HG02852 (cell line): ENCODE measurements around the gene SLC66A2.
"Not testable (repeated sequence)": the region's sequence is repeated elsewhere in the genome, so short reads cannot be mapped to it uniquely, and the experiment has no call there.

ENCODE experiments used
- ATAC-seq: cut with Tn5 transposase; IDR thresholded peaks from one replicate; pipeline ENCODE4 v1.9.1; 2021; ENCODE audit warnings: mild to moderate bottlenecking, moderate library complexity; ENCODE audit not compliant: unreplicated experiment

The SLC66A2 gene

GRCh38 chr18:79971211-79971952 lies 19.9 kb upstream of the SLC66A2 start:
- ATAC-seq: no peak

- ATAC-seq: no peak
Measured at GRCh38 chr18:79970419-79971133, 19.1 kb upstream of the SLC66A2 start.

- no peak for ATAC-seq
Measured at GRCh38 chr18:79965119-79965902, 13.9 kb upstream of the SLC66A2 start.

GRCh38 chr18:79964330-79965118 lies 13.1 kb upstream of the SLC66A2 start, which contains the start of gene HSBP1L1:
HSBP1L1 (plus strand) TSS chr18:79964643; CDS start chr18:79964736, 93 bp downstream.
- peak; percentile 54 for ATAC-seq

- ATAC-seq: no peak
Measured at GRCh38 chr18:79963658-79964329, 12.3 kb upstream of the SLC66A2 start.

- peak; percentile 61 for ATAC-seq
Measured at GRCh38 chr18:79962835-79963657, 11.6 kb upstream of the SLC66A2 start.

GRCh38 chr18:79962311-79962710 lies 10.9 kb upstream of the SLC66A2 start:
- ATAC-seq: no peak

- ATAC-seq: no peak
Measured at GRCh38 chr18:79961527-79962291, 10.3 kb upstream of the SLC66A2 start.

- ATAC-seq: no peak
Measured at GRCh38 chr18:79960921-79961526, 9.6 kb upstream of the SLC66A2 start.

GRCh38 chr18:79960161-79960801 lies 8.8 kb upstream of the SLC66A2 start:
- not testable (repeated sequence) for ATAC-seq

- ATAC-seq: no peak
Measured at GRCh38 chr18:79958981-79959380, 7.5 kb upstream of the SLC66A2 start.

- ATAC-seq: no peak
Measured at GRCh38 chr18:79956276-79956675, 4.8 kb upstream of the SLC66A2 start.

- ATAC-seq: no peak
Measured at GRCh38 chr18:79955302-79956075, 4.0 kb upstream of the SLC66A2 start.

GRCh38 chr18:79954791-79955190 lies 3.3 kb upstream of the SLC66A2 start:
- no peak for ATAC-seq

GRCh38 chr18:79953971-79954651 lies 2.7 kb upstream of the SLC66A2 start:
- no peak for ATAC-seq

GRCh38 chr18:79952996-79953559 lies 1.6 kb upstream of the SLC66A2 start:
- ATAC-seq: no peak
